Mesodermal cell (in vitro differentiated cells): ENCODE results near the gene JPT2.

Source experiments
- H3K27ac ChIP-seq: 2 replicates; pipeline ENCODE4 v1.7.0; 2013; ENCODE audit warnings: mild to moderate bottlenecking, low read depth, low read length, moderate library complexity; ENCODE audit not compliant: severe bottlenecking
- H3K36me3 ChIP-seq: 2 replicates; pipeline ENCODE4 v1.7.1; 2013; ENCODE audit warnings: mild to moderate bottlenecking, low read length, moderate library complexity; ENCODE audit not compliant: control insufficient read depth, insufficient read depth
- H3K4me1 ChIP-seq: one replicate; pipeline ENCODE4 v1.7.1; 2013; ENCODE audit warnings: mild to moderate bottlenecking, low read length; ENCODE audit not compliant: insufficient read depth, control insufficient read depth, poor library complexity, severe bottlenecking
- H3K4me3 ChIP-seq: 2 replicates; pipeline ENCODE4 v1.7.0; 2013; ENCODE audit warnings: low read length, control low read depth, mild to moderate bottlenecking; ENCODE audit not compliant: insufficient read depth, poor library complexity, severe bottlenecking; ENCODE audit errors: extremely low read depth
- H3K9me3 ChIP-seq: 2 replicates; pipeline ENCODE4 v1.7.1; 2013; ENCODE audit warnings: mild to moderate bottlenecking, low read length, moderate library complexity; ENCODE audit not compliant: control insufficient read depth
- WGBS, 2 experiments: methylation state at CpG; one replicate each; pipeline ENCODE4 v1.1.5; 2013; ENCODE audit warnings: missing lambda C conversion rate in 2 of 2; ENCODE audit not compliant: insufficient coverage in 2 of 2; 5-methylcytosine and 5-hydroxymethylcytosine counted together

JPT2 gene

DNA sequence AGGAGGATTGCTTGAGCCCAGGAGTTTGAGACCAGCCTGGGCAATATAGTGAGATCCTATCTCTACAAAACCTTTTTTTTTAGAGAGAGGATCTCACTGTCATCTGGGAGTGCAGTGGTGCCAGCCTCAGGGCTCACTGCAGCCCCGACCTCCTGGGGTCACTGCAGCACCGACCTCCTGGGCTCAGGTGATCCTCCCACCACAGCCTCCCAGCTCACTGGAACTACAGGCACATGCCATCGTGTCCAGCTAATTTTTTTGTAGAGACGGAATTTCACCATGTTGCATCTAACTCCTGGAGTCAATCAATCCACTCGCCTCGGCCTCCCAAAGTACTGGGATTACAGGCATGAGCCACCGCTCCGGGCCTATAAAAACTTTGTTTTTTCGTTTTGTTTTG is 43.3 kb downstream of the JPT2 start:
- H3K36me3 ChIP-seq, result peaks cover 13% of the 10 kb centered on the region
- WGBS, 2 experiments, result 97 to 98% methylated on average over 7 to 9 of the region's 9 CpGs
- no peaks in the 10 kb centered on the region for H3K9me3 ChIP-seq
- H3K27ac ChIP-seq, result no peak overlapping the region
- no peak overlapping the region for H3K4me3 ChIP-seq
- peaks cover 3% of the 10 kb centered on the region for H3K4me1 ChIP-seq

DNA sequence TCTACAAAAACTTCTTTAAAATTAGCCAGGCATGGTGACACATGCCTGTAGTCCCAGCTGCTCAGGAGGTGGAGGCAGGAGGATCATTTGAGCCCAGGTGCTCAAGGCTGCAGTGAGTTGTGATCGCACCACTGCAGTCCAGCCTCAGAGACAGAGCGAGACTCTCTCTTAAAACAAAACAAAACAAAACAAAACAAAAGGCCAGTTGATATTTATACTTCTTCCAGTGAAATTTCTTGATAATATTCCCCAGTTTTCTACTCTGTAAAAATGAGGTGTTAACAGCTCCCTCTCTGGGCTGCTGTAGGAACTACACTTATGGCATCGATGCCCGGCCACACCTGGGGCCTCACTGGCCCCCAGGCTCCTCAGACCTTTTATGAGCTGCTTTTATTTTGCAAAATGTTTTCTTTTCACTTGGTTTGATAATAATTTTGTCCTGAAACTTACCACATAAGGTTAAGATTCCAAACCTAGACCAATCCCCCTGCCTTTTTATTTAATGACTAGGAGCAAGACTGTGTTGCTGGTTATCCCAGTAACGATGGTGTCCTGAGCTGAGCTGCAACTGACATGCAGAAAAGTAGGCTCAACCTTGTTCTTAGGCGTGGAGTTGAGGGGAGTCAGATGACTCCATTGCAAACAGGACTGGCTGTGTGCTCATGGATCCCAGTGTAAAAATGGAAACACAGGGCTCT is 45.5 kb downstream of the JPT2 start:
- Histone ChIP-seq H3K4me1 (peaks cover 3% of the 10 kb centered on the region), H3K36me3 (peaks cover 24% of the 10 kb centered on the region), H3K27ac (no peak overlapping the region), H3K9me3 (no peaks in the 10 kb centered on the region), H3K4me3 (no peak overlapping the region)
- 74 to 91% methylated on average over 3 to 4 of the region's 6 CpGs for WGBS, 2 experiments

DNA sequence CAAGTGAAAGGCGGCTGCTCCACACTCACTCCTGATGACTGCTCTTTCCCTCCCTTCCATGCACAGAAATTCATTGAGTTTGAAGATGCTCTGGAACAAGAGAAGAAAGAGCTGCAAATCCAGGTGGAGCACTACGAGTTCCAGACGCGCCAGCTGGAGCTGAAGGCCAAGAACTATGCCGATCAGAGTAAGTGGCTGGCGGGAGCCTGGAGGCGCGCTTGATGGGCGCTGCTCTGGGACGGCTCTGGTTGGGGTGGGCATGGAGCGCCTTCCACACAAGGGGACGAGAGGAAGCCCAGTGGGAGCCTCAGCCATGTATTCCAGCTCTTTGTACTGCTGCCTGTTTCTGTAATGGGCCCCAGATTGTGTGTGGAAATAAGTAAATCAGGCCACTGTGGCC is 46.4 kb downstream of the JPT2 start:
- WGBS, 2 experiments, result 97 to 98% methylated on average over 11 to 12 of the region's 12 CpGs
- Histone ChIP-seq H3K27ac (no peak overlapping the region), H3K4me3 (no peak overlapping the region), H3K36me3 (peaks cover 31% of the 10 kb centered on the region), H3K9me3 (no peaks in the 10 kb centered on the region), H3K4me1 (peaks cover 3% of the 10 kb centered on the region)

DNA sequence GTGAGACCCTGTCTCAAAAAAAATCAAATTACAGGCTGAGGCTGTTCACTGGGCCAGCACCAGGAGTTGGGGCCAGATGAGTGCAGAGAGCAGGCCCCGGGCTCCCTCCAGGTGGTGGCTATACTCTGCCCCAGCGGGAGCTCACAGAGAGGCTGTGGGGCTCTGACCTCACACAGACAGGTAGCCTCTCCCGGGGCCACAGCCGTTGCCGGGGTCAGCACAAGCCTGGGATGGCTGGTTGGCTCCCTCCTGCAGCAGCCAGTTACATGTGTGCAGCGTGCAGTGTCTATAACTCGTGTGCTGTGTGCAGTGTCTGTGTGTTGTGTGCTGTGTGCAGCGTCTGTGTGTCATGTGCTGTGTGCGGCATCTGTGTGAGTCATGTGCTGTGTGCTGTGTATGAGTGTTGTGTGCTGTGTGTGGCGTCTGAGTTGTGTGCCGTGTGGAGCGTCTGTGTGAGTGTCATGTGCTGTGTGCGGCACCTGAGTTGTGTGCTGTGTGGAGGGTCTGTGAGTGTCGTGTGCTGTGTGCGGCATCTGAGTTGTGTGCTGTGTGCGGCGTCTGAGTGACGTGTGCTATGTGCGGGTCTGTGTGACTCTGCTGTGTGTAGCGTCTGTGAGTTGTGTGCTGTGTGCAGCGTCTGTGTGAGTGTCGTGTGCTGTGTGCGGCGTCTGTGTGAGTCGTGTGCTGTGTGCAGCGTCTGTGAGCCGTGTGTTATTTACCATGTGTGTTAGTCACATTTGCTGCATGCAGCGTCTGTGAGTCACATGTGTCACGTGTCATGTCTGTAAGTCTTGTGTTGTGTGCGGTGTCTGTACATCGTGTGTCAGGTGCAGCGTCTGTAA is 48.8 kb downstream of the JPT2 start:
- H3K36me3 ChIP-seq, result peaks cover 34% of the 10 kb centered on the region
- H3K9me3 ChIP-seq, result no peaks in the 10 kb centered on the region
- H3K4me3 ChIP-seq, result no peak overlapping the region
- no peak overlapping the region for H3K27ac ChIP-seq
- H3K4me1 ChIP-seq, result peaks cover 3% of the 10 kb centered on the region
- 91 to 98% methylated on average over 28 to 32 of the region's 32 CpGs for WGBS, 2 experiments

DNA sequence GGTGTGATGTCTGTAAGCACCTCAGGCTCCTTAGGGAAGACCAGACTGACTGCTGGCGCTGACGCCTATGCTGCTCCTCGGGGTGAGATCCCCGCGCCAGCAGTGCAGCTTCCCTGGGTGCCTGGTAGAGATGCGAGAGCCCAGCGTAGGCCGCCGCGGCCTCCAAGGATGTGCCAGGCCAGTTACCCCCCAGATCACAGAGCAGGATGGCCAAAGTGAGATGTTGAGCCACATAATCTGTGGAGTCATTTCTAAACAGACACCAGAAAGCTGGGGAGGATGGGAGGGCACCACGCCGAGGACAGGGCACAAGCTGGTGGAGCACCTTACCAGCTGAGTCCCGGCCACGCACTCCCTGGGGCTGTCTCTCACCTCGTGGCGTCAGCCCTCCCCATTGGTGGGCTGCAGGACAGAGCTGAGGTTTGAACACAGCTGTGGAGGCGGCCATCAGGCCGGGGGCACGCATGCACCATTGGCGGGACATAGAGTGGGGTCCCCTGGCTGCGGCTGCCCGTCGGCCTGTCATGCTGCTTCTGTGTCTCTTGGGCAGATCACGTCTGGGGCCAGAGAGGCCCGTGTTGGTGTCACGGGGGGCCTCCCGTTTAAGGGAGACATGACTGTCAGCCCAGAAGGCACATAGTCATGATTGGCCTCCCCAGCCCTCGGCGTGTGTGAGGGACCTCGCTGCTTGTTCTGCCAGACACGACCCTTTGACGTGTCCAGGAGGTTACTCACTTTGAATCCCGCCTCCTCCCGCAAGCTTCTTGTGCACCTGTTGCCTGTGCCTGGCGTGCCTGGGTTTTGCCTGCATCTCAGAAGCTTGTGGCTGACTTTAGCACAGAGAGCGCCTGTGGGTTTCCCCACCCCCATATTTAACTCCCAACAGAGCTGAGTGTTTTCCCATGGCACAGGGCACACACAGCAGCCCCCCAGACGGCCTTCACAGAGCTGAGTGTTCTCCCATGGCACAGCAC is 49.9 kb downstream of the JPT2 start:
- Histone ChIP-seq H3K9me3 (no peaks in the 10 kb centered on the region), H3K4me3 (no peak overlapping the region), H3K36me3 (peaks cover 43% of the 10 kb centered on the region), H3K27ac (no peak overlapping the region), H3K4me1 (no peaks in the 10 kb centered on the region)
- WGBS, 2 experiments, result 96 to 97% methylated on average over 31 to 36 of the region's 37 CpGs

DNA sequence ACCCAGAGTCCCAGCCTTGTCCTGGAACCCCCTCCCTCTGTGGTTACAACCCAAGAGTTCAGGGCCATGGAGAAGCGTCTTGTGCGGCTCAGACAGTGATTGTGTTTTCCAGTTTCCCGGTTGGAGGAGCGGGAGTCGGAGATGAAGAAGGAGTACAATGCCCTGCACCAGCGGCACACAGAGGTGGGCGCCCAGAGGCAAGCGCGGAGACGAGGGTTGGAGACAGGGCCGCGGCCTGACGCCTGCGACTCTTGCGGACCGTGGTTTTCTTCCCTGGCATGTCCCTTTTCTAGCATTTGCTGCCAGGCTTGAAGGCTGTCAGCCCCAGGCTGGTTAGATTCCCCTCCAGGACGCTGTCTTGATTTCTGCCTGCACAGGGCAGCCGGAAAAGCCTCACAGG is 50.9 kb downstream of the JPT2 start:
- Histone ChIP-seq H3K4me1 (no peaks in the 10 kb centered on the region), H3K4me3 (no peak overlapping the region), H3K27ac (no peak overlapping the region), H3K9me3 (no peaks in the 10 kb centered on the region), H3K36me3 (peaks cover 53% of the 10 kb centered on the region)
- 97 to 99% methylated on average over 15 to 18 of the region's 18 CpGs for WGBS, 2 experiments

DNA sequence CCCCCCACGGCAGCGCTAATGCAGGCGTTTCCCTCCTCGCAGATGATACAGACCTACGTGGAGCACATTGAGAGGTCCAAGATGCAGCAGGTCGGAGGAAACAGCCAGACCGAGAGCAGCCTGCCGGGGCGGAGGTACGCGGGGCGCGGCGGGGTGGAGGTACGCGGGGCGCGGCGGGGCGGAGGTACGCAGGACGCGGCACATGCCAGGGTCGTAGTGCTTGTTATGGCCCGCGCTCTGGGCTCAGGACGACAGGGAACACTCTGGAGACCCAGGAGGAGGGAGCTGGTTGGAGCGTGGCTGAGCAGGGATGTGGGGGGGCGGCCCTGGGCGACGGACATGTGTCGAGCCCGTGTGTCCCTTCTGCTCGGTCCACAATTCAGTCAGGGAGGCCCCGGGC is 51.4 kb downstream of the JPT2 start:
- WGBS, 2 experiments, result 95 to 96% methylated on average over 30 to 32 of the region's 35 CpGs
- H3K36me3 ChIP-seq, result peaks cover 53% of the 10 kb centered on the region

DNA sequence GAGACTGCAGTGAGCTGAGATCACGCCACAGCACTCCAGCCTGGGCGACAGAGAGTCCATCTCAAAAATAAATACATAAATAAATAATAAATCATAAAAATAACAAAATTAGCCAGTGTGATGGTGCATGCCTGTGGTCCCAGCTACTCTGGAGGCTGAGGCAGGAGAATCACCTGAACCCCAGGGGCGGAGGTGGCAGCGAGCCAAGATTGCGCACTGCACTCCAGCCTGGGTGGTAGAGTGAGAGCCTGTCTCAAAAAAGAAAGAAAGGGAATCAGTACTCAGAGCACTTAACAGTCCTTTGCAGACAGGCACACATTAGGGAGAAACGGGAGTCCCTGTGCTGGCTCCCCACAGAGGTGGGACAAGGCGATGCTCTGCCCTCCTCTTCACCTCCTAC is 53.0 kb downstream of the JPT2 start:
- Histone ChIP-seq H3K9me3 (peaks cover 6% of the 10 kb centered on the region), H3K4me1 (no peaks in the 10 kb centered on the region), H3K36me3 (peaks cover 59% of the 10 kb centered on the region), H3K4me3 (no peak overlapping the region), H3K27ac (no peak overlapping the region)
- 92% methylated on average over 3 to 5 of the region's 7 CpGs for WGBS, 2 experiments

More for the DNA sequence above, 51.4 kb downstream of the JPT2 start:
- Histone ChIP-seq H3K4me3 (no peak overlapping the region), H3K27ac (no peak overlapping the region), H3K9me3 (no peaks in the 10 kb centered on the region), H3K4me1 (no peaks in the 10 kb centered on the region)

DNA sequence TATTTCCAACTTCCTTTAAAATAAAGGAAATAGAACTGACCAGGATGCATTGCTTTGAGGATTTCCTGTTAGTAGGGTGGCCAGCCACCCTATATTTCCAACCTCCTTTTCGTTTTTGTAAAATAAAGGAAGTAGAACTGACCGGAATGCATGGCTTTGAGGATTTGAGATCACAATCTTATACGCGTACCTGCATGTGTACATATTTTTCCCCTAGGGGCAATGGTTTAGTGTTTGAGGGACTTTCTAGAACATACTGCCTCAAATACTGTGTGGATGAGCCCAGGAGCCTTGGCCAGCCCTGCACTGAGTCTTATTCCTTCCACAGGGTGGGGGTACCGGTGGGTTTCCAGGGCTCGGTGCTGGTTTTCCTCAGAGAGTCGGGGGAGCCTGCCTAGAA is 53.5 kb downstream of the JPT2 start:
- peaks cover 53% of the 10 kb centered on the region for H3K36me3 ChIP-seq
- WGBS, 2 experiments, result 94 to 96% methylated on average over 2 to 5 of the region's 7 CpGs

DNA sequence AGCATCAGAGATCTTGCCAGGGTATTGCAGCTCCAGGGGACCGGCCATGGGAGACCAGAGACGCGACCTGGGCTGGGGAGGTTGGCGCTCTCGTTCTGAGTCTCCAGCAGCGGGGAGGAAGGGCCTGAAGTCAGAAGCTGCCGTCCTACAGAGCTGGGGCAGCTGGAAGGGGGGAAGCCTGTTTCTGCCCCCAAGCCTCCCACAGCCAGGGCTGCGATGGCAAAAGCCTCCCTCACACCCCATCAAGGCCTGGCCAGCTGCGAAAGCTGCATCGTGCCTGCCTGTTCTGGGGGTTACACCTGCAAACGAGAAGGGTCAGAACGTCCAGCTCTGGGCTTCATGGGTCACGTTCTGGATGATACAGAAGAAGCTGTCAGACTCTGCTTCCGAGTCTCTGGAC is 54.0 kb downstream of the JPT2 start:
- peaks cover 51% of the 10 kb centered on the region for H3K36me3 ChIP-seq
- 93 to 96% methylated on average over 11 to 14 of the region's 14 CpGs for WGBS, 2 experiments
- peaks cover 11% of the 10 kb centered on the region for H3K9me3 ChIP-seq
- no peaks in the 10 kb centered on the region for H3K4me1 ChIP-seq
- no peak overlapping the region for H3K4me3 ChIP-seq
- H3K27ac ChIP-seq, result no peak overlapping the region

More for the DNA sequence above, 53.5 kb downstream of the JPT2 start:
- H3K4me1 ChIP-seq, result no peaks in the 10 kb centered on the region
- H3K4me3 ChIP-seq, result no peak overlapping the region
- H3K27ac ChIP-seq, result no peak overlapping the region
- peaks cover 7% of the 10 kb centered on the region for H3K9me3 ChIP-seq
